ENCODE results near the gene CACNA1D.
"Not testable (repeated sequence)": the region's sequence is repeated elsewhere in the genome, so short reads cannot be mapped to it uniquely, and the experiment has no call there.

The CACNA1D gene

DNA sequence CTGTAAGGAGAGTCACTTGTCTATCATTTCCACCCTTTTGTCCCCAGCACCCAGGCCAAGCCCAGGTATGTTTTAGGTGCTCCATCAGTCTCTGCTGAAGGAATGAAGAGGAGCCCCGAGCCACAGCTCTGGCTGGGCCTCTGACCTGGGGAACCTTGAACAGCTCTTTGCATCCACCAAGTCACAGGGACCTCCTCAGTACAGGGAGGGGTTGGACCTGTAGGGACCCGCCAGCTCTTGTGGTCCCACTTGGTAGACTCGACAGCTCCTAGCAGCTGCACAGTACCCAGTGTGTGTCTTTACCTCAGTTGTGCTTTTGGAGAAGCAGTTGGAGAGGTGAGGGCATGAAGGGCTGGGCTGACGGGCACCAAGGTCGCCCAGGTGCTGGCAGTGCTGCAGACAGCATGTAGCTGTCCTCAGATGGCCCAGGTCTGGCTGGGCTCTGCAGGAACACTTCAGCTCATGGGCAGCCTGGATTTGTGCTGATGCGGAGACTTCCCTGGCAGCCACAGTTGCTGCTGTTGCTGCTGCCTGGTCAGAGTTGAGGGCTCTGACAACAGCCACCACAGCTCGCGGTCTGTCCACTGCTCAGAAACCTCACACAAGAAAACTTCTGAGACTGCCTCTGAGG lies 123.6 kb downstream of the CACNA1D start:
- DNase-seq (ENCODE audit: low read depth): no peak

DNA sequence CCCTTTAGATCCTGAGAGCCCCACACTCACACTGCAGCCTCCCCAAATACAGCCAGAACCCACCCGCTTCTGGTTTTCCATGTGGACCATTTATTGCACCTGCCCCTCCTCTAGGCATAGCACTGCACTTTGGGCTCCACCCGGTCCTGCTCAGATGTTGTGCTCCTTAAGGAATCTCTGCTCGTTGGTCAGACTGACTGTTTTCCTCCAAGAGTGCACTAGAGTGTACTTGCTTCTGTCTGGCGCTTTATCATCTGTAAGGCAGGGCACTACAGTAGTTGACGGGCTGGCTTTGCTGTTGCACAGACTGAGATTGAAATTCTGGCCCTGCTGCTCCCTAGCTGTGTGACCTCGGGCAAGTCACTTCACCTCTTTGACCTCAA lies 124.1 kb downstream of the CACNA1D start:
- no peak for DNase-seq (ENCODE audit: low read depth)

DNA sequence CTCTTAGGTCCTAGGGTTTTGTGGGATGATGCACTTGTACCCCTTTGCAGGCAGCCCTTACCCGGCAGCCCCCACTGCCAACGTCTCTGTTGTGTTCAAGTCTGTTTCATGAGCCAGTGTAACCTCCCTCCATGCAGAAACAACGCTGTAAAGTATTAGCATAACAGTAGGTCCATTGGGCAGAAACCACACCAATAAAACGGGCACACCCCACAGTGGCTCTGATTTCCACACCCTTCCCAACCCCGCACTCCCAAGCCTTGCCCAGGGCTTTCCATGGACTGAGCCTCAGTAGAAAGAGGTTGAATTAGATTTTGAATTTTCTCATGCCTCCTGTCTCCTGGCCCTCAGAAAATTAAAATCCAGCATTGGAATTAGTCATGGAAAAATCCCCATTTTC lies 124.5 kb downstream of the CACNA1D start:
- DNase-seq (ENCODE audit: low read depth): no peak

DNA sequence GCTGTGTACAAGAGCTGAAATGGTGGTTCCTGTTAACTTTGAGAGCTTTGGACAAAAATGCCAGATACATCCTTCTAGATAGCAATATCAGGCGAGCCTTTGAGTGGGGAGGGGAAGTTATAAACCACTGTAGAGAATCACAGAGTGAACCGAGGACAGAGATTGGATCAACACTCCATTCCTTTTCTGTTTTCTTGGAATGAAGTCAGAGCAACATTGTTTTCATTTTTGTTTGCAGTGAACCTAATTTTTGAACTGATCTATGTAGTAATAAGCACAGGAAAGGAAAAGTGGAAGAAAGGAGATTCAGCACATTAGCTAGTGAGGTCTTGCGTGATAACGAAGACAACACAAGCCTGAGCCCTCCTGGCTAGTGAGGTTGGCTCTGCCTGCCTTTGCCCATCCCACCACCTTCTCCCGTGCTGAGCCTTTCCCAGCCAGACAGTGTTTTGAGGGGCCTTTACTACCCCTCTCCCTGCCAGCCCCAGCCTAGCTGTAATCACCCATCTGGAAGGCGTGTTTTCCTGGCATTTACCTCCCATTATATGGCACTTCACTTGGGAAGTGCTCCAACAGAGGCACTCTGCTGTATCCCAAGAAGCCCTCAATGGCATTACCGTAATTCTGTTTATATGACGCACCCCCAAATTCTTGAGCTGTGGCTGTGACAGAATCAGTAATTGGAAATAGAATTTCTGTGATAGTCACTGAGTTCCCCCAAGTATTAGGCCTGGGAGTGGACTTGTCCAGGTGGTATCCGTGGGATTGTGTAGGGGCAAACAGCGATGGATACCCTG lies 129.8 kb downstream of the CACNA1D start:
- no peak for DNase-seq (ENCODE audit: low read depth)

DNA sequence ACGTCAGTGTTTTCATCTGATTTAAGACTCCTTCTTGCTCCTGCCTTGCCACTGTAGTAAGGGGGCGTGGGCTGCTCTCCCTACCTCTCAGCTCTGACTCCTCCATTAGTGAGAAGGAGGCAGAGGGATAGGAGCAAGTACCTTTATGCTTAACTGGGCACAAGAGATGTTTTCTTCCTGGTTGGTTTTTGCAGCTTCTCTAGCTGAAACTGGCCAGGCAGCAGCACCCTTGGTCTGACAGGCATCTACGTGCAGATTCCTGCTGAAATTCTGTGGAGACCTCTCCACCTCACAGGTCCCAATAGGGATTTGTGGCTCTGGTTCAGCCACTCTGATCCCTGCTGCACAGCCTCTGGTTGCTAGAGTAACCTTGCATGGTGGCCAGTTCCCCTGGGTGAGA lies 132.5 kb downstream of the CACNA1D start:
- no peak for DNase-seq (ENCODE audit: low read depth)

DNA sequence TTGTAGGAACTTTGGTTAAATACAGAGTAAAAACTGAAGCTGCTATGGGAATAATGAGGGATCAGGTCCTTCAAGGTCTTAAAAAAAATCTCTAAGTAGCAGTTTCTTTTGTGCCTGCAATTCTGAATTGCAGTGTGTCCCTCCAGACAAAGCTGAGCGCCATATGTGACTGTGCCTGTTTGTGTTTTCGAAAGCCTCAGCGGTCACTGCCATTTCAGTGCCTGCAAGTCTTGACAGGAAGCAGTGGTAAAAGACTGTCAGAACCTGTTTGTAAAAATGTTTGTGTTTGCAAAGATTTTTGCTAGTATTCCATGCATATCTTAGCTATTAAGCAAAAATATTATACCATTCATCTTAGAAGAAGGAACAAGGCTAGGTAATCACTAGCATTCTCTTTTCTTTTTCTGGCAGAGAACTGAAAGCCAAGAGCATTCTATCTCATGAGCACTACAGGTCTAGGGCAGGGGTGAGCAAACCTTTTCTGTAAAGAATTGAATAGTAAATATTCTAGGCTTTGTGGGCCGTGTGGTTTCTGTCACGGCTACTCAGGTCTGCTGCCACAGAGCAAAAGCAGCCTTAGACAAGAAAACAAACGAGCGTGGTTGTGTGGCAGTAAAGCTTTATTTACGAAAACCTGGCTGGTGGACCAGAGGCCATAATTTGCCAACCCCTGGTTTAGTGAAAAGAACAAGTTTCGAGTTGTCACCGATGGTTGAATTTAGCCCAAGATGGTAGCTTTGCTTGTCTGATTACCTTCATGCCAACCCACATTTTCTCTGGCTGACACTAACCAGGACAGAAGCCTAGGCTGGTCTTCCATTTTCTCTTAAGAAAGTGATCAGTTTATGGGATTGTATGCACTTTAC lies 134.4 kb downstream of the CACNA1D start:
- no peak for DNase-seq (ENCODE audit: low read depth)

DNA sequence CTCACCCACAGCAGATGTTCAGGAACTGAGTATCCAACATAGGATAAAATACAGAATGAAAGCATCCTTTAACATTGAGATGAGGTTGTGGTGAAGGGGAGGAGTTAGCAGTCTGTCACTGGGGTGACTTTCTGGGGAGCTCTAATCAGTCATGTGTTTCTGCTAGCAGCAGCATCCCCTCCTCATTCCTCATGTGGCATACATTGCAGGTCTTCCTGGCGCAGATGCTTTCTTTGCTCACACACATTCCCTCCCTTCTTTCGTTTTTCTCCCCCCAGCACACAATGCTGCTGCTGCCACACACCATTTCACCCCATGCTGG lies 135.0 kb downstream of the CACNA1D start:
- DNase-seq (ENCODE audit: low read depth): no peak

DNA sequence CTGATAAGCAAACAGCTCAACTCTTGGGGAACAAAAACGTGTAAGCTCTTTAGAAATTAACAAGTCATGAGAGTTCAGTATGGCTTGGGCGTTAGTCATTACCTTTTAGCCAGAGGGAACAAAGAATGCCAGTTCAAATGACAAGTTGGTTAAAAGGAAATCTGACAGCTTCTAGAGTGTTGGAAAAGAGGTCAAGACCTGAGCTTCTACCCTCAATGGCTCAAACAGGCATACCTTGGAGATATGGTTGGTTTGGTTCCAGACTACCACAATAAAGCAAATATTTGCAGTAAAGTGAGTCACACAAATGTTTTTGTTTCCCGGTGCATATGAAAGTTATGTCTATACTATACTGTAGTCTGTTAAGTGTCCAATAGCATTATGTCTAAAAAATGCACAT lies 136.1 kb downstream of the CACNA1D start:
- DNase-seq (ENCODE audit: low read depth): no peak

DNA sequence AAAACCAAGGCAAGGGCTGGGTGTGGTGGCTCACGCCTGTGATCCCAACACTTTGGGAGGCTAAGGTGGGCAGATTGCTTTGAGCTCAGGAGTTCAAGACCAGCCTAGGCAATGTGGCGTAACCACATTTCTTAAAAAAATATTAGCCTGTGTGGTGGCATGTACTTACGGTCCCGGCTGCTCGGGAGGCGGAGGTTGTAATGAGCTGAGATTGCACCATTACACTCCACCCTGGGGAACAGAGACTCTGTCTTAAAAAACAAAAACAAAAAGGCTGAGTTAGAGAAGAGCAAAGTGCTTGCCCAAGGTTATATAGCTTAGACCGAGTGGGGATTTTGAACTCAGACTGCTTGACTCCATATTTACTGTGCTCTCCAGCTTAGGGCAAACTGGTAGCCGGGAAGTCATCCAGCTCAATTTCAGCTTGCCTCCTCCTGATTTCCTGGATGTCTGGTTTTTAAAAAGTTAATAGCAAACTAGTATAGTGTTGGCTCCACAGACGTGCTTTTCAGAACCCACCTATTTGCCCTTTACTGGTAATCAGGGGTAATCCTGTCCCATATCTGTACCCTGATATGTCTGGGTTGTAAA lies 138.9 kb downstream of the CACNA1D start:
- DNase-seq (ENCODE audit: low read depth): no peak

DNA sequence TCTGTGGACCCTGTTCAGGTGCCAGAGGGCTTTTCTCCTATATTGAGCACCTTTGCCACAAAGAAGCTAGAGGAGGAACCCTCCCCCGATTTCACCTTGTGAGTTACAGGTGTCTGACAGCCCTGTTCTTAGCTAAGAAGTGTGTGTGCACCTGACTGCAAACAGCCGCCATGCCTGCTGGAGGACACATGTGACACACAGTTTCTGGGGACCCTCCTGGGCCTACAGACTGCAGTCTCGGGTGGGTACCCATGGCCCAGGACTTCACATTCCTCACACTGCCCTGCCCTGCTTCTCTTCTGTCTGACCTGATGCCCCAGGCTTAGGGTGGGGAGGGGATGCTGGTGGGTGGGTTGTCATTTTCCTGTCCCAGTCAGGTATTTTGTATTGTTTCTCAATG lies 140.6 kb downstream of the CACNA1D start:
- no peak for DNase-seq (ENCODE audit: low read depth)

DNA sequence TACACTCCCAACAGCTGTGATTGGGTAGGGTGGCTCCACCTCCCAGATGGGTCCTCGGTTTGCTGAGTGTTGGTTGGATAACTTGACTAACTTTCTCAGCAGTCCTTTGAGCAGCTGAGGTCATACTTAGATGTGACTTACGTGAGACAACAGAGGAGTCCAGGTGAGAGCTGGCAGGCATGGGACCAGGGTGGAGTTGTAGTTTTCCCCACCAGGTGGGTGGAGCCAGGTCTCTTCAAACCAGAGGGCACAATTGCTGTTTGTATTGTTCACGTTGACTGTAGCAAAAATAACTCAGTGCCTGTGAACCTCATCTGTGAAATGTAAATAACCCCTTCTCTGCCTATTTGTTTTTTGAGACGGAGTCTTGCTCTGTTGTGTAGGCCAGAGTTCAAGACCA lies 144.4 kb downstream of the CACNA1D start:
- not testable (repeated sequence) for DNase-seq (ENCODE audit: low read depth)

DNA sequence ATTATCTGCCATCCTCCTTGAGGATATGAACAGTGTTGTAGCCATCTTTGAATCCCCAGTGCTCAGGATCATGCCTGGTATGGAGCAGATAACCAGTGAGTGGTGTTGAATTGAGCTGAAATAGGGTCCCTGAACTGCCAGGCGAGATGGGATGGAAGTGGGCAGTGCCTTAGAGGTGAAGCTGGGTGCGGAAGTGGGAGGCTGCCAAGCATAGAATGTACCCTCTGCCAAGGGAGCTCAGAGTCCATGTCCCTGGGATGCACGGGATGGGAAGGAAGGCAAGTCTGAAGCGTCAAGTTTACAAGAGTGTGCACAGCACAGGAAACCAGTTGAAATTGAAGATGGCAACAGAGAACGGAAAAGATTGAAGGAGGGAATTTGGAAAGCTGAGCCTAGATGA lies 147.0 kb downstream of the CACNA1D start:
- DNase-seq (ENCODE audit: low read depth): no peak

DNA sequence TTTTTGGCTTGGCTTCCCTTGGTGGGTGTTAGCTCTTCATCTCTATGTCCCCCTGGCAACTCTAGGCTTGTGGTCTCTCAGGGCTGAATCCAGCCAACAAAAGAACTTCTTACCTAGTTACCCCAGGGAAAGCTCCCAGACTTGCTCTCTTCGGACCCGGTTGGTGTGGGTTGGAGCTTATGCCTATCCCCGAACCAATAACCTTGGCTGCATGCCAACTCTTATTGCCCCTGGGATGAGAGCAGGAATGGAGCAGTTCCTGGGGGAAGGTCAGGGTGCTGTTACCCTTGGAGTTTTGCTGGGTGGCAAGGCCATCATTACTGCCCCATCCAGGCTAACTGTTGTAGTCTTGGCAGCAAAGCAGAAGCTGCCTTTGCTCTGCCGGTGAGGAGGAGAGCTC lies 147.8 kb downstream of the CACNA1D start:
- no peak for DNase-seq (ENCODE audit: low read depth)

DNA sequence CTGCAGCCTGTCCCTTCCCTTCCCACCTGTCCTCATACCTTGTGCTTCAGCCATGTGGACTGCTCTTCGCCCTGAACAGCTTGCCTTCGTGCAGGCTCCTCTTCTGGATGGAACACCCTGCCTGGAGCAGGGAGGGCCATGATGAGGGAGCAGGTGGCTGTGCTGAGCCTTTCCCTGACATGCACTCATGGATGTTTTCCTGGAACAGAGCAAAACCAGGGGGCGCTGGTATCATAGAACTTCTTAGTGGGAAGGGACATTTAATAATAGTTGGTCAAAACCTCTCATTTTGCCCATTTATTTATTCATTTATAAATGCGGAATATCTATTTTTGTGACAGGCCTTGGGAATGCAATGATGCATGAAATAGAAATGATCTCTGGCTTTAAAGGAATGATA lies 149.3 kb downstream of the CACNA1D start:
- DNase-seq (ENCODE audit: low read depth): no peak

DNA sequence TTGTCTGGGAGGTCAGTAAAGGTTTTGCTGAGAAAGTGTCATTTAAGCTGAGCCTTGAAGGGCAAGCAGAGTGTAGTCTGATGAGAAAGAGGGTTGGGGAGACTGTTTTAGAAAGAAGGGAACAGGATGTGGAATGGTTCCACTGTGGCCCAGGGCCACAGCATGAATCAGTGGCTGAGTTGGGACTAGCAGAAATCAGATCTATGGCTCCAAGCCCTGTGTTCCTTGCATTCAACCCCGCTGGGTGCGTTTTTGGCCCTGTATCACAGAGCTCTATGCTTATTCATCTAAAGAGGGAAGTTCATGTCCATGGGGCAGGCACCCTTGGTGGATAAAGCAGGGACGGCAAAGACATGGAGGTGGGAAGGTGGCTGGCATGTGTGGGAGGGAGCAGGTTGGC lies 151.3 kb downstream of the CACNA1D start:
- no peak for DNase-seq (ENCODE audit: low read depth)

DNA sequence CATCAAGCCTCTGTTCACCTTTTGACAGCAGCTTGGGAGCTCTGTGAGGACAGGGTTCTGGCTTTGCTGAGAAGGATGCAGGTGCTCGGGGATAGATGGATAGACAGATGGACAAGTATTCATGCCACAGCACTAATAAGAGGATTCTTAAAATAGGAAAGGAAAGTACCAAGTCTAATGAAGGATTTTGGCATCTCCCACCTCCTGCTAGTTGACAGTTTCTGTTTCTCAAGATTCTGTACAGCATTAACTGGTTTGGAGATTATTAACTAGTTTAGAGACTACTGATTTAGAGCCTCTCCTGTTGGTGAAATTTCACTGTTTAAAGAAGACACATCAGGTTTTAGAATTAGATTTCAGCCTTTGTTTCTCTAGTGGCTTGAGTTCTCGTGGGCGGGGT lies 152.3 kb downstream of the CACNA1D start:
- no peak for DNase-seq (ENCODE audit: low read depth)

DNA sequence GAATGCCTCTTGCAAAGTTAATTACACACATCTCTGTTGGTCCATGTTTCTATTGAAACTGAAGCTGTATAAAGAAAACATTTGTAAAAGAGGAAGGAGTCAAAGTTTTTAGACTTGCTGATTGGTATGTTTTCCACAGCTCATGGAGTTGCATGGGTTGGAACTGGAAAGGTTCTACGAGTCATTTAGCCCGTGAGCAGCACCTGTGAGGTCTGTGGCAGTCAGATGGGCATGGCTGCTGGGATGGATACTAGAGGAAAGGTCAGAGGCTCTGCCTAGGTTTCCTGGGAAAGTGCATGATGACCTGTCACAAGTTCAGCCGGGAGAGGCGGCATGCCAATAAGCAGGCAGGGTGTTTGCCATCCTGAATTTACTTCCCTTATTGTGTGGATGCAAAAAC lies 155.4 kb downstream of the CACNA1D start:
- no peak for DNase-seq (ENCODE audit: low read depth)

DNA sequence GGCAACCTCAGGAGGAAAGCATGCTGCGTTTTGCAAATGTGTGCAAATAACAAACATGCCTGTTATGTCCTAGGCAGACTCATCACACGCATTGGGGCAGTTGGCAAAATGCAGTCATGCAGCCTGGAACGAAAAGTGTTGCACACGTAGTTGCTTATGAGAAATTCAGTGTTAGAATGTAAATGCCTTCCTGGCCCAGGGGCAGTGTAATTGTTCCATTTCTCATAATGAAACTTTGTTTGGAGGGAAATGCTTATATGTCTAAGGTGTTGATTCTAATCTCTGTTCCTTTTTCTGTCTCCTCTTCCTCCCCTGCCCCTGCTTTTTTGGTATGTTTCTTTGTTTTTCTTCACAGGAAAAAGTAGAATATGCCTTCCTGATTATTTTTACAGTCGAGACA lies 156.0 kb downstream of the CACNA1D start:
- DNase-seq (ENCODE audit: low read depth): no peak

DNA sequence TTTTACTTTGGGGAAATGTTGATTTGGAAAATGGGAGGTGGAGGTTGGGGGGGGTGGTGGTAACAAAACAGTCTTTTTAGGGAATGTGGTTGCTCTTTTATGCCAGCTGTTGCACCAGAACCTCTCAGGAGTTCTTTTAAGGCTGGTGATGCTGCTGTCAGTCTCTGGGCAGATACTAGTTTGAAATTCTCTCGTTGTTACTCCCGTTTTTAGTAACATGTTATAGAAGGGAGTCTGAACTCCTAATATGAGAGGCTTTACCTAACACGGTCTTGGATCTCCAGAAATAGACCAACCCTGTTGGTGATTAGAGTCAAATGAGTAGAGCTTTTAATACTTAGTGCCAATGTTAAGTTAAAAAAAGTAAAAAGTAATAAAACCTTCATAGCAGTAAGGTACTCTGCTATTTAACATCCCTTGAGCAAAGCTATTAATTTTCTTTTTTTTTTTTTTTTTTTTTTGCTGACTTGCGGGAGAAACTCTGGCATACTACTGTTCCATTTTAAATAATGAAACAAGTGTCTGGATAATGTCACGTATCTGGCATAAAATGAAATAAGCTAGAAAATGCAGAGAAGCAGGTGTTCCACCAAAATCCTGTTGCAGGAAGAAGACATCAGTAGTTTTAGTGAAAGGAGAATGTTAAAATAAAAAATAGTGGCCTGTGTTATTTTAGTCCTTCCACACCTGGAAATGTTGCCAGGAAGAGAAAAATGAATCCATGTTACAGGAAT lies 156.7 kb downstream of the CACNA1D start:
- no peak for DNase-seq (ENCODE audit: low read depth)

DNA sequence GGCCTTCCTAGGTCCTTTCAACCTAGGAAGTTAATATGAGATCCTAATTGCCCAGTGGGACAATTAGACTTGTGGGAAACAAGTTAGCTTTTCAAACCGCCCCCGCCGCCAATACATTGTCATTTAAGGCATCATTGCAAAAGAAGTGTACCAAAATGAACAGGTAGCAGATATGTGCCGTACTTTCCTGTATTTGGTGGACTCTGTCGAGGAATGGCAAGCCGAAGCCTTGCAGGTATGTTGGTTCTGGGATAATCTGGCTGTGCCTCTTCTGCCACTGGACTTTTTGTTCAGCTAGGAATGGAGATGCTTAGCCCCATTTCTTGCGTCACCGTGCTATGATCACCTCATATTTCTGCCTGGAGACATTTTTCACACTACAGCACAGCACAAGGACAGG lies 157.5 kb downstream of the CACNA1D start:
- DNase-seq (ENCODE audit: low read depth): no peak

DNA sequence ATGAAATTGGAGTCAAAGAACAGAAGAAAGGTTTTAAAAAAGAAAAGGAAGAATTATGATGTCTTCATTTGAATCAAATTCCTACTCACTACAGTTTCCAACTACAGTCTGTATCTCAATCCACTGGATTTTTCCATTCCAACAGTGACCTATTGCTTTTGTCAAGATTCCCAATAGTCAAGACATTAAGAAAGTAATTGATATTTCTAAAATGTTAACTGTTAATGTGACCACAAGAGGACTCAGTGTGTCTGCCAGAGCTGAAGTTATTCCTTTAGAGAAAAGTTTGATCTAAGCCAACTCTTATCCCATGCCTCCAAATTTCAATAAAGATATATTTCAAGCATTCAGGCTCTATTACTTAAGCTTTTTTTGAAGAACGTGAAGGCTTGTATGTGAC lies 163.2 kb downstream of the CACNA1D start:
- DNase-seq (ENCODE audit: low read depth): no peak

DNA sequence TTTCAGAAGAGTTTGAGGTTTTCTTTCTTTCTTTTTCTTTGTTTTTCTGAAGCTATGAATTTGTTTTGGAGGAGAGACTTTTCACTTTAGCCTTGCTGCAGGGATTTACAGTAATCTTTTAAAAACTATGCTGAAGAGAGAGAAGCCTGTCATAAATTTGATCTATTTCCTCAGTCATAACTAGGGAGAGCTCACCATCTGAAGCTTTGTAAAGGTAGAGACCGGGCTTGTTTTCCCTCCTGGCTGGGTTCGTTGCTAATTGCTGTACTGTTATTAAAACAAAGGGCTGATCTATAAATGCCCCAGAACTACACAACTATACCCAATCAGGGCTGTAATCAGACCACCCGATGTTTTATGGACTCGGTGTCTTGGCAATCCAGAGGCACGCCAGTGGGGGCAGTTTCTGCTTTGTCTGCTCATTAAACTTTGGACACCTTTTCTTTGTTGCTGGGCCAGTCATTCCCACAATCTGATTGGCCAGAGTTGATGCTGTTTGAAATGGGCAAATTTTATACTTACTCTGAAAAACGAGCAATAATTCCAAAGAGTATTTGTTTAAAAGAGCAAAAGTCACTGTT lies 164.3 kb downstream of the CACNA1D start:
- no peak for DNase-seq (ENCODE audit: low read depth)

Data from activated T-cell treated with anti-CD3 and anti-CD28 coated beads for 48 hours (primary cell).